Esophagus squamous epithelium (tissue), 5 donors: ENCODE measurements around the gene RNF213. TPM values are rescaled to one million over a fixed set of nuclear protein-coding genes. Genes with fewer than 3 reads are reported as not detected.

Experiments used
- DNase-seq: peaks from one replicate; lab custom pipeline; 2025; lab: John Stamatoyannopoulos, UW
- H3K27ac ChIP-seq, 4 donors: fragments of 200-600 bp; sonication (generic); one replicate each; pipeline ENCODE4 v1.5.1; 2016 to 2019; ENCODE audit warnings: mild to moderate bottlenecking in 1 of 4
- H3K27me3 ChIP-seq, 4 donors: fragments of 200-600 bp; sonication (generic); 1 replicate in 3 of 4; 2 replicates in 1 of 4; pipeline versions ENCODE4 v1.5.1 to v1.6.0; 2017 to 2021; ENCODE audit warnings: antibody characterized with exemption in 1 of 4
- H3K36me3 ChIP-seq, 3 donors: fragments of 200-600 bp; sonication (generic); one replicate each; pipeline ENCODE4 v1.5.1; 2016 to 2019
- H3K4me1 ChIP-seq, 3 donors: fragments of 200-600 bp; sonication (generic); one replicate each; pipeline ENCODE4 v1.5.1; 2017 to 2019
- H3K4me3 ChIP-seq, 4 donors: fragments of 200-600 bp; sonication (generic); 1 replicate in 3 of 4; 2 replicates in 1 of 4; pipeline ENCODE4 v1.5.1; 2016 to 2019; ENCODE audit warnings: mild to moderate bottlenecking in 2 of 4, moderate library complexity in 1 of 4
- H3K9me3 ChIP-seq, 3 donors: fragments of 200-600 bp; sonication (generic); one replicate each; pipeline ENCODE4 v1.5.1; 2016 to 2019
- CTCF ChIP-seq, 6 experiments: fragments of 450-650 bp in 4 of 6; fragments of 200-600 bp in 2 of 6; sonication (generic) in 2 of 6; IDR thresholded peaks; one replicate each; pipeline ENCODE4 v1.5.1; 2016 to 2019; ENCODE audit warnings: antibody characterized with exemption in 6 of 6, mild to moderate bottlenecking in 4 of 6, moderate library complexity in 4 of 6
- POLR2A ChIP-seq, 4 donors: fragments of 450-650 bp; IDR thresholded peaks; one replicate each; pipeline ENCODE4 v1.6.1; 2017; ENCODE audit warnings: antibody characterized with exemption in 4 of 4, mild to moderate bottlenecking in 4 of 4, moderate library complexity in 3 of 4
- WGBS, 2 donors: methylation state at CpG; one replicate each; pipeline ENCODE4 v1.1.5; 2018; 5-methylcytosine and 5-hydroxymethylcytosine counted together
- intact Hi-C: fragments of 100-400 bp; cut with DNase I; formaldehyde crosslinking; loops from one replicate; pipeline ENCODE4 v1.15.0; 2022
- total RNA-seq, 4 donors: library from RNA; depleted of rRNA; stranded (reverse); fragments of >200 nt; gene quantifications; one replicate each; pipeline ENCODE4 v1.1.0, GENCODE V29; 2016
- donor health status: DM: yes; HTN: yes; CAD: no.

Gene RNF213
- total RNA-seq, 4 donors from 2014 or later, result 56.1 to 67.9 (median 60.9) TPM

GRCh38 chr17:80428796-80429195, 168.1 kb downstream of the RNF213 start:
- intact Hi-C loops, result loop anchor here (10.0 kb wide), 1 partner anchor 146 kb away; no protein-coding TSS in a partner anchor
- no peaks in the 10 kb centered on the region for H3K9me3 ChIP-seq
- peaks cover 0 to 6% (median 0%) of the 10 kb centered on the region in 3 donors for H3K36me3 ChIP-seq
- H3K4me3 ChIP-seq, result no peak overlapping the region
- DNase-seq, result no peak
- peaks cover 0 to 23% (median 8%) of the 10 kb centered on the region in 3 donors for H3K4me1 ChIP-seq
- no peaks in the 10 kb centered on the region for H3K27me3 ChIP-seq
- TF ChIP-seq POLR2A (IDR thresholded peaks at IDR 0.05) (no peak), CTCF (IDR thresholded peaks at IDR 0.05) (no peak)
- H3K27ac ChIP-seq, result no peak overlapping the region
- 83 to 85% methylated on average over 5 to 6 of the region's 11 CpGs for WGBS, 2 donors

- Histone ChIP-seq H3K4me1 (peaks cover 0 to 19% (median 8%) of the 10 kb centered on the region in 3 donors), H3K9me3 (no peaks in the 10 kb centered on the region), H3K4me3 (no peak overlapping the region), H3K36me3 (peaks cover 0 to 6% (median 0%) of the 10 kb centered on the region in 3 donors), H3K27me3 (no peaks in the 10 kb centered on the region), H3K27ac (no peak overlapping the region)
- intact Hi-C loops, result loop anchor here (5.0 to 10.0 kb wide), 2 partner anchors 145 to 543 kb away; no protein-coding TSS in a partner anchor
- 86 to 92% methylated on average over 15 to 17 of the region's 33 CpGs for WGBS, 2 donors
- no peak for DNase-seq
- TF ChIP-seq CTCF (IDR thresholded peaks at IDR 0.05), result no peak
These were observed 169.0 kb downstream of the RNF213 start for GRCh38 chr17:80429356-80430275.

GRCh38 chr17:80430446-80431245, 170.0 kb downstream of the RNF213 start:
- Histone ChIP-seq H3K27ac (no peak overlapping the region), H3K9me3 (no peaks in the 10 kb centered on the region), H3K4me3 (no peak overlapping the region), H3K27me3 (no peaks in the 10 kb centered on the region), H3K4me1 (peaks cover 0 to 19% (median 8%) of the 10 kb centered on the region in 3 donors), H3K36me3 (peaks cover 0 to 6% (median 0%) of the 10 kb centered on the region in 3 donors)
- DNase-seq, result no peak
- TF ChIP-seq CTCF (IDR thresholded peaks at IDR 0.05) (no peak), POLR2A (IDR thresholded peaks at IDR 0.05) (no peak)
- intact Hi-C loops, result loop anchor here (5.0 kb wide), 1 partner anchor 542 kb away; no protein-coding TSS in a partner anchor
- 65 to 80% methylated on average over 1 to 5 of the region's 15 CpGs for WGBS, 2 donors

GRCh38 chr17:80431246-80432195, 170.9 kb downstream of the RNF213 start:
- TF ChIP-seq POLR2A (IDR thresholded peaks at IDR 0.05) (no peak), CTCF (IDR thresholded peaks at IDR 0.05) (no peak)
- H3K4me3 ChIP-seq, result no peak overlapping the region
- H3K27ac ChIP-seq, result no peak overlapping the region
- DNase-seq, result no peak
- H3K36me3 ChIP-seq, result peaks cover 0 to 6% (median 0%) of the 10 kb centered on the region in 3 donors
- intact Hi-C loops, result loop anchor here (5.0 kb wide), 1 partner anchor 541 kb away; no protein-coding TSS in a partner anchor
- H3K4me1 ChIP-seq, result peaks cover 0 to 18% (median 8%) of the 10 kb centered on the region in 3 donors
- WGBS, 2 donors, result 58 to 88% methylated on average over 2 to 7 of the region's 29 CpGs
- H3K27me3 ChIP-seq, result no peaks in the 10 kb centered on the region
- H3K9me3 ChIP-seq, result no peaks in the 10 kb centered on the region
